Activated CD8-positive, alpha-beta memory T cell treated with anti-CD3 and anti-CD28 coated beads, Interleukin-2, amount 50 U/mL, for 1 hour (primary cell): Measurements from ENCODE around the gene FBXL15.
"Not testable (repeated sequence)": the region's sequence is repeated elsewhere in the genome, so short reads cannot be mapped to it uniquely, and the experiment has no call there.

Experiments
- DNase-seq: peaks from one replicate; pipeline ENCODE4 v3.0.0-alpha.2; 2020; ENCODE audit errors: extremely low read depth

The FBXL15 gene

GRCh38 chr10:102431452-102432124, 11.0 kb downstream of the FBXL15 start:
- no peak for DNase-seq

GRCh38 chr10:102432162-102432950, 11.7 kb downstream of the FBXL15 start, which contains the start of gene CUEDC2:
Gene CUEDC2, minus strand, starts transcription at chr10:102432574. Its CDS starts 7,386 bp downstream, at chr10:102425188.
- DNase-seq = peak; percentile 82

- DNase-seq = no peak
Observed at GRCh38 chr10:102433619-102434046, 13.0 kb downstream of the FBXL15 start.

- DNase-seq = no peak
Observed at GRCh38 chr10:102434394-102435132, 13.9 kb downstream of the FBXL15 start.

GRCh38 chr10:102435133-102435497, 14.5 kb downstream of the FBXL15 start:
- DNase-seq = no peak

GRCh38 chr10:102435529-102436233, 15.0 kb downstream of the FBXL15 start:
- DNase-seq = no peak

GRCh38 chr10:102436312-102436711, 15.7 kb downstream of the FBXL15 start:
- no peak for DNase-seq

- DNase-seq = no peak
Observed at GRCh38 chr10:102437515-102437914, 16.9 kb downstream of the FBXL15 start.

GRCh38 chr10:102438374-102438773, 17.7 kb downstream of the FBXL15 start:
- no peak for DNase-seq

- DNase-seq = no peak
Observed at GRCh38 chr10:102444851-102445250, 24.2 kb downstream of the FBXL15 start.

- peak; percentile 74 for DNase-seq
Observed at GRCh38 chr10:102449321-102450123, 28.9 kb downstream of the FBXL15 start.

GRCh38 chr10:102450124-102450373, 29.4 kb downstream of the FBXL15 start:
- DNase-seq = no peak

GRCh38 chr10:102450374-102451104, 29.9 kb downstream of the FBXL15 start:
- DNase-seq = peak; percentile 57

GRCh38 chr10:102451105-102451969, 30.7 kb downstream of the FBXL15 start, which contains the start of gene C10orf95:
Gene C10orf95, minus strand, starts transcription at chr10:102451543. Its CDS starts 450 bp downstream, at chr10:102451093.
- no peak for DNase-seq

- DNase-seq = no peak
Observed at GRCh38 chr10:102452672-102453340, 32.2 kb downstream of the FBXL15 start.

GRCh38 chr10:102453502-102453901, 32.9 kb downstream of the FBXL15 start:
- no peak for DNase-seq

- not testable (repeated sequence) for DNase-seq
Observed at GRCh38 chr10:102454662-102455487, 34.2 kb downstream of the FBXL15 start.

GRCh38 chr10:102455893-102456471, 35.3 kb downstream of the FBXL15 start:
- no peak for DNase-seq
